RWPE2 (cell line): ENCODE measurements around the gene TBX10.

ENCODE experiments used
- ATAC-seq: fragments of 200-7000 bp; cut with Tn5 transposase; 3 replicates; pipeline ENCODE4 v1.9.1; 2021; ENCODE audit warnings: low read depth
- DNase-seq: peaks from one replicate; pipeline ENCODE4 v3.0.0-alpha.2; 2020; ENCODE audit warnings: low spot score
- H3K27ac ChIP-seq: fragments of 450-650 bp; 2 replicates; pipeline ENCODE4 v1.5.1; 2017; ENCODE audit warnings: mild to moderate bottlenecking; ENCODE audit not compliant: poor library complexity, severe bottlenecking
- H3K27me3 ChIP-seq: fragments of 250-450 bp; sonication (Bioruptor Pico); 2 replicates; pipeline ENCODE4 v1.5.1; 2021; ENCODE audit warnings: mild to moderate bottlenecking, moderate library complexity; ENCODE audit not compliant: insufficient read depth, poor library complexity, severe bottlenecking
- H3K36me3 ChIP-seq: fragments of 250-450 bp; sonication (Bioruptor Pico); 2 replicates; pipeline ENCODE4 v1.5.1; 2020; ENCODE audit warnings: low read depth, mild to moderate bottlenecking, moderate library complexity
- H3K4me1 ChIP-seq: fragments of 250-450 bp; sonication (Bioruptor Pico); 2 replicates; pipeline ENCODE4 v1.5.1; 2021; ENCODE audit warnings: mild to moderate bottlenecking, moderate library complexity; ENCODE audit not compliant: insufficient read depth, poor library complexity, severe bottlenecking
- H3K4me3 ChIP-seq: fragments of 250-450 bp; sonication (Bioruptor Pico); 2 replicates; pipeline ENCODE4 v1.5.1; 2021; ENCODE audit warnings: mild to moderate bottlenecking, moderate library complexity; ENCODE audit not compliant: severe bottlenecking
- H3K9me3 ChIP-seq: fragments of 250-450 bp; sonication (Bioruptor Pico); 2 replicates; pipeline ENCODE4 v1.5.1; 2021; ENCODE audit warnings: mild to moderate bottlenecking, moderate library complexity; ENCODE audit not compliant: severe bottlenecking
- CTCF ChIP-seq: fragments of 450-650 bp; IDR thresholded peaks from one replicate; pipeline ENCODE4 v1.5.1; 2017; ENCODE audit warnings: mild to moderate bottlenecking, moderate library complexity; ENCODE audit not compliant: poor library complexity, severe bottlenecking

Gene TBX10

GRCh38 chr11:67613960-67614715 lies 25.4 kb downstream of the TBX10 start:
- Histone ChIP-seq H3K27me3 (no peaks in the 10 kb centered on the region), H3K9me3 (no peaks in the 10 kb centered on the region), H3K36me3 (peaks cover 21% of the 10 kb centered on the region), H3K4me1 (no peaks in the 10 kb centered on the region), H3K27ac (peak overlapping the region; percentile 1), H3K4me3 (peak overlapping the region; percentile 13)
- ATAC-seq (peak; percentile 75), DNase-seq (peak; percentile 64)
- peak; percentile 45 for TF ChIP-seq CTCF

GRCh38 chr11:67613313-67613959 lies 26.1 kb downstream of the TBX10 start:
- DNase-seq (no peak), ATAC-seq (no peak)
- no peaks in the 10 kb centered on the region for H3K9me3 ChIP-seq
- H3K4me3 ChIP-seq = no peak overlapping the region
- H3K36me3 ChIP-seq = peaks cover 28% of the 10 kb centered on the region
- H3K4me1 ChIP-seq = no peaks in the 10 kb centered on the region
- peak overlapping the region; percentile 1 for H3K27ac ChIP-seq
- H3K27me3 ChIP-seq = no peaks in the 10 kb centered on the region
- TF ChIP-seq CTCF = no peak

GRCh38 chr11:67612751-67613150 lies 26.8 kb downstream of the TBX10 start:
- no peaks in the 10 kb centered on the region for H3K9me3 ChIP-seq
- no peaks in the 10 kb centered on the region for H3K27me3 ChIP-seq
- no peak for TF ChIP-seq CTCF
- DNase-seq (peak; percentile 63), ATAC-seq (no peak)
- peaks cover 30% of the 10 kb centered on the region for H3K36me3 ChIP-seq
- H3K27ac ChIP-seq = no peak overlapping the region
- no peak overlapping the region for H3K4me3 ChIP-seq
- H3K4me1 ChIP-seq = peaks cover 2% of the 10 kb centered on the region

- Histone ChIP-seq H3K27me3 (no peaks in the 10 kb centered on the region), H3K36me3 (peaks cover 30% of the 10 kb centered on the region), H3K9me3 (no peaks in the 10 kb centered on the region), H3K4me1 (peaks cover 4% of the 10 kb centered on the region), H3K27ac (no peak overlapping the region), H3K4me3 (no peak overlapping the region)
- no peak for TF ChIP-seq CTCF
- no peak for DNase-seq
- no peak for ATAC-seq
These were observed 27.6 kb downstream of the TBX10 start for GRCh38 chr11:67611704-67612587.
